Activated CD4-positive, CD25-positive, alpha-beta regulatory T cell treated with anti-CD3 and anti-CD28 coated beads, Interleukin-2, amount 50 U/mL, for 72 hours (primary cell): Measurements from ENCODE around the gene SCD.
A peak's percentile ranks its signal among the peaks of the same experiment; 100 is the strongest.

Source experiments
- DNase-seq: peaks from one replicate; pipeline ENCODE4 v3.0.0; 2021

SCD gene

DNA sequence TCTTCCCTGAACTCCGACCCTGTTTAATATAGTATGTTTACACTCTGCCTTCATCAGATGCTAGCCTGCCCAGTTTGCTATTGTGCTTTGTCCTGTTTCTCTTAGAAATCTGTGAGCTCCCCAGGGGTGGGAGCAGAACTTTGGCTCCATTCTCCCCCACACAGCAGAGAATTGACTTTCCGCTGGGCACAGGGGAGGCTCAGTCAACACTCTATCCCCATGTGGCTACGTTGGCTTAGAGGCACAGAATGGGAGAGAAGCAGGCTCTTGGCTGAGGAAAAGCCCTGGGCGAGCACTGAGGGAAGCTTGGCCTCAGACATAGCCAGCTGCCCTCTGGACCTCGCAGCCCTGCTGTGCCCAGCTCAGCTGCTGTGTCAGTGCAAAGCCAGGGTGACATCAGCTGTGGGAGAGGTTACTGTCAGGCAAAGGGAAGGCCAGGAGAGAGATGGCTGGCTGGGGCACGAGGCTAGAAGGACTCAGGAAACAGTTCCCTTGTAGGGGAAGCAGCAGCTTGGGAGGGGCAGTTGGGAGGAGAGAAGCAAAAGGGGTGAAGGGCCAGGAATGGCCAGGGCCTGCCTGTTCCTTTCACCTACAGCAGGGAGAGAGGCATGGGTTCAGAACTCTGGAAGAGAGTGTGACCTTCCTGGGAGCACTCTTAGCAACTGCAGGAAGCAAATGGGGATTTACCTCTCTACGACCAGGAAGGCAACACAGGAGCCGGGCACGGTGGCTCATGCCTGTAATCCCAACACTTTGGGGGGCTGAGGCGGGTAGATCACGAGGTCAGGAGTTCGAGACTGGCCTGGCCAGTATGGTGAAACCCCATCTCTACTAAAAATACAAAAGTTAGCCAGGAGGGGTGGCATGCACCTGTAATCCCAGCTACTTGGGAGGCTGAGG, 5.8 kb upstream of the SCD start:
- no peak for DNase-seq

DNA sequence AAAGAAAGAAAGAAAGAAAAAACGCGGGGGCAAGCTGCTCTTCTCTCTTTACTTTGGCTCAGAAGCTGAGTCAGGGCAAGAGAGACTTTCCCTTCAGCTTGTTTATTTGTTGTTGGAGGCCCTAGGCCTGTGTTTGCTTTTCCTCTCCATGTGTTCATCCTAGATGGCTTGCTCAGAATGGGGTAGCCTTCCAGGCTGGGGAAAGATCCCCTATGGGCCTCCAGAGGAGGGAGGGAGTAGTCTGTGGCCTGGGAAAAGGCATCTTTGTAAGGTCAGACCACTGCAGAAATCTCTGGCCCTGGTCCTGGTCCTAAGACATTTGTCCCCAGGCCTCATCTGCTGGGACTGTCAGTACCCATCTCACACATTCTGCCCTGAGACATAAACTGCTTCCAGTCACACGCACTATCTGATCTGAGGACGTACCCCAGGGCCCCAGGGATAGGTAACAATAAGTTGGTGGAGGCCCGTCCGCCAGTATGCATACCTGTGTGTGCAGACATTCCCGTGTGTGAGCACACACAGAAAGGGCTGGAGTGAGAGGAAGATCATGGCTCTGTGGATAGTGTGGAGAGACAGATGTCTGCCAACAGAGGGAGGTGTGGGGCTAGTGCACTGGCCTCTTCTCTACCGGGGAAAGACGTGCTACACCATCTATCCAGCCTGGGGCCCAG, 4.9 kb upstream of the SCD start:
- DNase-seq: no peak

DNA sequence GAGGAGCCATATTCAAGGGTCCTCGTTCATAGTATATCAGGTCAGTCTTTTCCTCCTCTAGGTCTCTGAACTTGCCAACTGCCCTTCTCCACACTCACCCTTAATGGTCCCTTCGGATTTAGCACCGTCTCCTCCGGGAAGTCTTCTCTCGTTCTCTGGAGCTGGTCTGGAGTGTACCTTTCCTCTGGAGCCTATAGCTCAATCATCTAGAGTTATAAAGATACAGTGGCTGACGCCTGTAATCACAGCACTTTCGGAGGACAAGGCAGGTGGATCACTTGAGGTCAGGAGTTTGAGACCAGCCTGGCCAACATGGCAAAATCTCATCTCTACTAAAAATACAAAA, 4.4 kb upstream of the SCD start:
- no peak for DNase-seq

- no peak for DNase-seq
Measured at GRCh38 chr10:100344241-100344788, 2.7 kb upstream of the SCD start.

DNA sequence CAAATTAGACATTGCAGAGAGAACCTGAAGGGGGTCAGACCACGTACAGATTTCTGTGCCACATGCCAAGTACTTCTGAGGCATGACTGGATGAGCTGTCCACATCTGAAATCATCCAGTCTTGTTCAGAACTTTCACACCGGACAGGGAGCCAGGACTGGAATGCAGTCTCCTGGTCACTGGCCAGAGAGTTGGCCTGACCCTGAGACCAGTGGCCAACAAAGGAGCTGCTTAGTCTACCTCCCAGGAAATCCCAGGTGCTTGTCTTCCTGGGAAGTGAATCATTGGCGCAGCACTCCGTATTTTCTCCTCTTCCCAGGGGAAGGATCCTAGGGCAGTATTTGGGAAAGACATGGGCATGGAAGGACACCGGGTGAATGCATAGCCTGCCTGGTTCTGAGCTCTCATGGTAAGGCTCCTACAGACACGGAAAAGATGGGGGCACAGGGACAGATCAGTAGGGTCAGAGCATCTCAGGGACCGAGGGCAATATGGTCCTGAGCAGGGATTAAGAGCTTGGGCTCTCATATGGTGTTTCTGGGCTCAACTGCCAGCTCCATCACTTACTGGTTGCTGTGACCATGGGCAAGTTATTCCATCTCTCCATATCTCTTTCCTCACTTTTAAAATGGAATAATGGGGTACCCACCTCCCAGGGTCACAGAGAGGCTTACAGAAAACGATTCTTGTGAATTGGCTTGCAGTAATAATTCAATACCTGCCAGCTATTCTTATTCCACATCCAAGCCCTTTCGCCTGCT, 1.3 kb upstream of the SCD start:
- no peak for DNase-seq

DNA sequence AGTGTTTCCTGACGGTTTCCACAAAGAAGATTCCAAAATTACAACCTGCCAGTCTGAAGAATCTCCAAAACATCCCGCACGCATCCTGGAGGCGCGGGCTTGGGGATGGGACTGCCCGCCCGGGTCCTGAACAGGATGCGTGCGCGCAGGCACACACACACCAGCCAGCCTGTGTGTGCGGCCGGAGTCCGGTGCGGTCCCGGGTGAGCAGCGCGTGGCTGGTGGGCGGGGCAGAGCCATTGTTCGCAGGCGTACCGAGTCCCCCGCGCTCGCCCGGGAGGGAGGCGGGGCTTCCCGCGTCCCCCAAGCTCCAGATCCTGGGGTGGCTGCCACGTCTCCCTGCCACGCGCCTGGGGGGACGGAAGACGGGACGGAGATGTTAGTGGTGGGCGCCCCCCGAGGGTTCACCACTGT, 675 bp upstream of the SCD start:
- DNase-seq: peak; percentile 70

DNA sequence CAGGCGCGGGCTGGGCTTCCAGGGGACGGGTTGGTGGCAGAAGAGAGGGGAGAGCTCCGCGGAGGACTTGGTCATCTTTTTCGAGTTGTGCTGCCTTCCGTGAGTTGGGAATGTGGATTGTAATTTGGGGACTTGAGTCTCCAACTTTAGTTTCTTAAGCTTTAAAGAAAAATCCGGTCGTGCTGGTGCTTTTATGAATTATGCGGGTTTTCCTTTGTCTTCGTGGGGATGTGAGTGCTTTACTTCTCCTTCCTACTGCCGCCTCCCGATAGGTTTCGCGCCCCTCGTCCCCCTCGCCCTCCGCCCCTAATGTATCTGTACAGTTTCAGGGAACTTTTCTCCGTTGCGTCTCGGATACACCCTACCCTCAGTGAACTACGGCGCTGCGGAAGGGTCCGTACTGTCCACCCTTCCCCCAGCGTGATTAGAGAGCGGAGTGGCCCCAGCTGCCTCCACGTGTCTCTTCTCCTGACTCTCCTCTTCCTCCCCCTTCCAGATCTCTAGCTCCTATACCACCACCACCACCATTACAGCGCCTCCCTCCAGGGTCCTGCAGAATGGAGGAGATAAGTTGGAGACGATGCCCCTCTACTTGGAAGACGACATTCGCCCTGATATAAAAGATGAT, 649 bp downstream of the SCD start:
- DNase-seq: no peak

GRCh38 chr10:100348389-100348927, 1.4 kb downstream of the SCD start:
- DNase-seq: no peak

DNA sequence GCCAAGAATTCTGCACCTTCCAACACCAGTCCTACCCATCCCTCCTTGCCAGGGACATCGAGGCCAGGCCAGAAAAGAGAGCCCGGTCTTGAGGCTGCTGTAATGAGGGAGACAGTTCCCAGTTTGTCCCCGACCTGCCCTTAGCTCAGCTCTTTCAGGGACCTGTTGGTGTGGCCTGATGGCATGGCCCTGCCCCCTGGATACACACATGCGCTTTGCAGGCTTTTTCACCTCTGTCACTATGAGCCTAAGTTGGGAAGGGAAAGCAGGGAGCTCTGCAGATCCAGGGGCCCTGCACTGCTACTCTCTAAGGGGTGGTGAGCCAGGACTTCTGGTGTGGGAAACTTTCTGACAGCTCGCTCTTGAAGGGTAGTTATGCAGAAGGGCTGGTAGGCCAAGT, 2.1 kb downstream of the SCD start:
- no peak for DNase-seq

GRCh38 chr10:100349672-100350071, 2.6 kb downstream of the SCD start:
- no peak for DNase-seq

- no peak for DNase-seq
Measured at GRCh38 chr10:100350914-100351485, 4.0 kb downstream of the SCD start.

GRCh38 chr10:100353770-100354485, 6.9 kb downstream of the SCD start:
- no peak for DNase-seq

- DNase-seq: no peak
Measured at GRCh38 chr10:100355086-100355485, 8.1 kb downstream of the SCD start.

DNA sequence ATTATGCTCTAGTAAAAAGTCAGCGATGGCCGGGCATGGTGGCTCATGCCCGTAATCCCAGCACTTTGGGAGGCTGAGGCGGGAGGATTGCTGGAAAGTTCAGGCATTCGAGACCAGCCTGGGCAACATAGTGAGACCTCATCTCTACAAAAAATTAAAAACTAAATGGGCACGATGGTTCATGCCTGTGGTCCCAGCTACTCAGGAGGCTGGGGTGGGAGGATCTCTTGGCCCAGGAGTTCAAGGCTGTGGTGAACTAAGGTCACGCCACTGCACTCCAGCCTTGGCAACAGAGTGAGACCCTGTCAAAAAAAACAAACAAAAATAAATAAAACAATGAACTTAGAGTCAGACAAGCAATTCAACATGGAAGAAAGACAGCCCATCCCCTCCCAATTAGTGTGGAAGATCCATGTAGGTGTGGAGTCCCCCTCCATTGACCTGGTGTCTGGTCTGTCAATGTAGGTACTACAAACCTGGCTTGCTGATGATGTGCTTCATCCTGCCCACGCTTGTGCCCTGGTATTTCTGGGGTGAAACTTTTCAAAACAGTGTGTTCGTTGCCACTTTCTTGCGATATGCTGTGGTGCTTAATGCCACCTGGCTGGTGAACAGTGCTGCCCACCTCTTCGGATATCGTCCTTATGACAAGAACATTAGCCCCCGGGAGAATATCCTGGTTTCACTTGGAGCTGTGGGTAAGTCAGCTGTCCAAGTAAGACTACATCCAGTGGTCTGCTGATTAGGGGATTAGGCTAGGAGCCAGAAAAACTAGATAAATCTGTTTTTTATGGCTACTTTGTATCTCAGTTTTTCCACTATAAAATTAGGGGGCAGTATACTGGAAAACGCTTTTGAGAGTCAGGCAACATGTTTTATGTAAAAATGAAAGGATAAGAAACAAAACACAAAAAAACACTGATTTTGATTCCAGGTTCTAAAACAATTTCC, 9.3 kb downstream of the SCD start:
- DNase-seq: no peak

GRCh38 chr10:100357059-100357858, 10.2 kb downstream of the SCD start:
- DNase-seq: no peak

DNA sequence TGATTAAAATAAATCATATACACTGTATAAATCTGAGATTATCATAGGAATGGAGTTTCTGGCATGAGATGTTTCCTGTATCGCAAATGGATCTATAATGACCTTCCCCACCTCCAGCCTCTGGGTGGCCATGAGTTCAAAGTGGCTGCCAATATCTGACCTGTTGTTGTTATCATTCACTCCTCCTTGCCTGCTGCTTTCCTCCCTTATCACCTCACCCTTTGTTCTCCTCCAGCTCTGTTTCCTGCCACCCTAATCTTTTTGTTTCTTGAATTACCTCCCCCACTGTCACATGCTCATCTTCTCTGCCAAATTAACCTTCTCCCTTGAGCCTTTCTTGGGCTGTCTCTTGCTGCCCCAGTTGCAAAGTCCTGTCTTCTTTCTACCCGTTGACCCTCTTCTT, 12.0 kb downstream of the SCD start:
- no peak for DNase-seq

DNA sequence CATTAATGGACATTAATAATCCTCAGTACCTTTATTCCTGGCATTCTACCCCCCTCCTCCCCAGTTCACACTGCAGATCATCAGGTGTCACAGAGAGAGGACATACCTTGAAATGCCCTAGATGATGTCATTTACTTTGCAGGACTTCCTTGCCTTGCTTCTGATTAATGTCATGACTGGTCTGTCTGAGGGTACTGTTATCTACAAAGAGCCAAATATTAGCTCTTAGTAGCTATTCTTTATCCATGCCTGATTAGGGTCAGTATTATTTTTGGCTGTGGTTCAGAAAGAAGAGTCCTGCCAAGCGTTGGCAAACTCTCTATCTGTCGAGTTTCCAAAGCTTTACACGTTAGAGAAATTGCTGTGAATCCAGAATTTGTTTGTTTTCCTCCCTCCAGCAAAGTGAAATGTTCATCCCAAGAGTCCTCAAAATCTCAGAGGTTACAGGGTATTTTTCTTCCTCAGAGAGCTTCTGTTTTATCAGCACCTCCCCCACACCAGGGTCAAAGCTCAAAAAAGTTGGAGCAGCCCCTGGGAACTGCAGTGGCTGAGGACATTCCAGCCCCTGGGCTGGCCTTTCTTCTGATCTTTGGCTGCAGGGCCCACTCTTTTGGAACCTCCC, 12.6 kb downstream of the SCD start:
- no peak for DNase-seq

GRCh38 chr10:100360234-100360633, 13.2 kb downstream of the SCD start:
- no peak for DNase-seq
